ENCODE data around the gene CRMP1. TPM values are rescaled to one million over a fixed set of nuclear protein-coding genes. Genes with fewer than 3 reads are reported as not detected.

Gene CRMP1
- total RNA-seq, 2 experiments from 2014 or later: not detected

DNA sequence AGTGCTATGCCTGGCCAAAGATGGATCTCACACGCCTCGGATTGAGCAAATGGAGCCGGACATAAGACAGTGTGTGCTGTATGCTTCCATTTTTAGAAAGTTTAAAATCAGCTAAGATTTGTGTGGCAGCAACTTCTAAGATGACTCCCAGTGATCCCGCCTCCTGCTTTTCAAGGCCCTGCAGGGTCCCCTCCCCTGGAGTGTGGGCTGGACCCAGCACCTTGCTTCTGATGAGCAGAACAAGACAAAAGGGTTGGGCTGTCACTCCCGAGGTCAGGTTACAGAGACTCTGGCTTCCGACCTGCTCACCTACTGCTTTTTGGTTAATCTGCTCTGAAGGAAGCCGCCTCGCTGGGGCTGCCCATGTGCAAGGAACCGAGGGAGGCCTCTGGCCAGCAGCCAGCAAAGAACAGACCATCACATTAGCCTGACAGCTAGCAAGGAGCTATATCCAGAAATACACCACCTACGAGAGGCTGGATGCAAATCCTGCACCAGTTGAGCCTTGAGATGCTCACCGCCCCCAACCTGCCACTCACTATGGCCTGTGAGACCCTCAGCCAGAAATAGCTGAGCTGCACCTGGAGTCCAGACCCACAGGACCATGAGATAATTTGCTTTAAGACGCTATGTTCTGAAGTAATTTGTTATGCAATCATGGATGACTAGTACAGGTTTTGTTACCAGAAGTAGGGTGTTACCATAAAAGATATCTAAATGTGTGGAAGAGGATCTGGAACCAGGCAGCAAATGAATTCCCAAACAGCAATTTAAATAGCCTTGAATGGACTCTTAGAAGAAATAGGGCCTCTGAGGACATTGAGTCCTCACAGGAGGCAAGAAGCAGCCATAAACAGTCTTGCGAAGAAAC, 47.6 kb downstream of the CRMP1 start:
- Histone ChIP-seq H3K4me3 (ENCODE audit: low read length) (no peak overlapping the region), H3K36me3 (ENCODE audit: insufficient read depth, low read length) (no peaks in the 10 kb centered on the region), H3K4me1 (ENCODE audit: insufficient read depth, low read length) (no peaks in the 10 kb centered on the region), H3K9me3 (ENCODE audit: control insufficient read depth in 1 of 2, insufficient read depth in 1 of 2, low read length in 2 of 2) (peaks cover 0 to 18% of the 10 kb centered on the region in 2 experiments), H3K27ac (ENCODE audit: low read depth in 1 of 2, low read length in 2 of 2) (no peak overlapping the region), H3K27me3 (ENCODE audit: control insufficient read depth in 1 of 2, insufficient read depth in 2 of 2, low read length in 2 of 2) (no peaks in the 10 kb centered on the region)
- ChIA-PET POLR2A (no interaction called here), CTCF (no interaction called here)
- Mint-ChIP-seq H3K27me3 (peaks cover 15% of the 10 kb centered on the region), H3K36me3 (ENCODE audit: low read depth) (no peaks in the 10 kb centered on the region), H3K4me1 (ENCODE audit: low read depth) (no peaks in the 10 kb centered on the region), H3K9me3 (no peaks in the 10 kb centered on the region), H3K4me3 (no peak overlapping the region), H3K27ac (no peak overlapping the region)
- DNase-seq: no peak
- TF ChIP-seq, protein P1, sequence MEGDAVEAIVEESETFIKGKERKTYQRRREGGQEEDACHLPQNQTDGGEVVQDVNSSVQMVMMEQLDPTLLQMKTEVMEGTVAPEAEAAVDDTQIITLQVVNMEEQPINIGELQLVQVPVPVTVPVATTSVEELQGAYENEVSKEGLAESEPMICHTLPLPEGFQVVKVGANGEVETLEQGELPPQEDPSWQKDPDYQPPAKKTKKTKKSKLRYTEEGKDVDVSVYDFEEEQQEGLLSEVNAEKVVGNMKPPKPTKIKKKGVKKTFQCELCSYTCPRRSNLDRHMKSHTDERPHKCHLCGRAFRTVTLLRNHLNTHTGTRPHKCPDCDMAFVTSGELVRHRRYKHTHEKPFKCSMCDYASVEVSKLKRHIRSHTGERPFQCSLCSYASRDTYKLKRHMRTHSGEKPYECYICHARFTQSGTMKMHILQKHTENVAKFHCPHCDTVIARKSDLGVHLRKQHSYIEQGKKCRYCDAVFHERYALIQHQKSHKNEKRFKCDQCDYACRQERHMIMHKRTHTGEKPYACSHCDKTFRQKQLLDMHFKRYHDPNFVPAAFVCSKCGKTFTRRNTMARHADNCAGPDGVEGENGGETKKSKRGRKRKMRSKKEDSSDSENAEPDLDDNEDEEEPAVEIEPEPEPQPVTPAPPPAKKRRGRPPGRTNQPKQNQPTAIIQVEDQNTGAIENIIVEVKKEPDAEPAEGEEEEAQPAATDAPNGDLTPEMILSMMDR (IDR thresholded peaks at IDR 0.05): no peak
- no peak for ATAC-seq (ENCODE audit: poor library complexity)
- intact Hi-C loops (cut with DNase I, micrococcal nuclease): no loop called here

DNA sequence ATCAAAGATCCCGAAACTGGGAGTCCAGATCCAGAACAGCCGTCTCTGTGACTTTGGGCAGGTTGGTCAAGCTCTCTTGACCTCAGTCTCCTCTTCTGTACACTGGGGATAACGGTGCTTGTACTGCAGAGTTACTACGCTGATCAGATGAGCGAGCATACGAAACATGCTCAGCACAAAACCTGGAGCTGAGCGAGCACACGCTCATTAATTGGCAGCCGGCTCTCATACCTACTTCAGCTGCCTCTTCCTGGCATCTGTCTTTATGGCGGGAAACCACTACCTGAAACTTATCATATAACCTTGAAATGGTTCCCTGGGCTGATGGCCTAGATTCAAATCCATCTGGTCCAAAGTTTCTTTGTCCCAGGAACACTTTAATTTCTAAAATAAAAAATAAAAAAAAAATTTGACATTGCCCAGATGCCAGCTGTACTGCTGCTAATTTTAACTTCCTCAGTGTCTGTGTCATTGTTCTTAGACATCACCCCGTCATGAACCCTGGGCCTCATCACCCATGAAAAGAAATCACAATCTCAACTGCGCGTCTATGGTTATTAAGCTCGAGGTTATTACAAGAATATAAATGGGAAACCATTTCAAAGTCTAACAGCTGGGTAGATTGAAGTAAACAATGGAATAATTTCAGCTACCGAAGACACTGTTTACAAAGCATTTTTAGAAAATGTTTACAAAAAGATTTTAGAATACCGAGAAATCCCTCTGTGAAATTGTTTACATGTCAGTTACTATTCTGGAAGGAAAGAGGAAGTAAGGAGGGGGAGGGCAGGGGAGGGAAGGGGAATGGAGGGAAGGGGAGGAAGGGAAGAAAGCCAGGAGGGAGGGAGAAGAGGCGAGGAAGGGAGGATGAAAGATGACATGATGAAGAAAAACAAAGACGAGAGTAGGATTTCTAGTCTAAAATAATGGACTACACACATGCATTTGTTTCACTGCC, 49.0 kb downstream of the CRMP1 start:
- ATAC-seq (ENCODE audit: poor library complexity): no peak
- Mint-ChIP-seq H3K4me3 (no peak overlapping the region), H3K27me3 (peaks cover 9% of the 10 kb centered on the region), H3K27ac (no peak overlapping the region), H3K4me1 (ENCODE audit: low read depth) (no peaks in the 10 kb centered on the region), H3K9me3 (no peaks in the 10 kb centered on the region), H3K36me3 (ENCODE audit: low read depth) (no peaks in the 10 kb centered on the region)
- Histone ChIP-seq H3K4me3 (ENCODE audit: low read length) (no peak overlapping the region), H3K27me3 (ENCODE audit: control insufficient read depth in 1 of 2, insufficient read depth in 2 of 2, low read length in 2 of 2) (no peaks in the 10 kb centered on the region), H3K27ac (ENCODE audit: low read depth in 1 of 2, low read length in 2 of 2) (no peak overlapping the region), H3K9me3 (ENCODE audit: control insufficient read depth in 1 of 2, insufficient read depth in 1 of 2, low read length in 2 of 2) (peaks cover 0 to 18% of the 10 kb centered on the region in 2 experiments), H3K36me3 (ENCODE audit: insufficient read depth, low read length) (no peaks in the 10 kb centered on the region), H3K4me1 (ENCODE audit: insufficient read depth, low read length) (no peaks in the 10 kb centered on the region)
- intact Hi-C loops (cut with DNase I, micrococcal nuclease): no loop called here
- CTCF ChIA-PET: no interaction called here
- DNase-seq: no peak
- POLR2A ChIA-PET: no interaction called here
- TF ChIP-seq, protein P1 (IDR thresholded peaks at IDR 0.05): no peak

DNA sequence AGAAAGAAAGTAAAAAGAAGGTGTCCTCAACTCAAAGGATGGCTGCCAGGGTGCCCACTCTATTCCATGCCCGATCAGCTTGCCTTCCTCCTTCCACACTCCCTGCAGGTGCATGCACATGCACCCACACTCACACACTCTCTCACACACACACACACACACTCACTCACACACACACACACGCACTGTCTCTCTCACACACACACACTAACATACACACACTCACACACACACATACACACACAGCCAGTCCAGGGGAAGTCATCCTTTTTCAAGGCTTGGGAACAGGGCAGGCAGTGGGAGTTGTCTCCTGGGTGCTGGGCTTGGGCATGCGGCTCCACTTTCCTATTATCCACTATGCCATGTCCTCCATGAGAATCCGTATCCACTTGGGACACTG, 50.4 kb downstream of the CRMP1 start:
- TF ChIP-seq, protein P1 (IDR thresholded peaks at IDR 0.05): no peak
- H3K9me3 Mint-ChIP-seq: no peaks in the 10 kb centered on the region
- H3K27ac Mint-ChIP-seq: no peak overlapping the region
- ATAC-seq (ENCODE audit: poor library complexity): no peak
- no peaks in the 10 kb centered on the region for H3K36me3 ChIP-seq (ENCODE audit: insufficient read depth, low read length)
- CTCF ChIA-PET: no interaction called here
- H3K4me3 Mint-ChIP-seq: no peak overlapping the region
- POLR2A ChIA-PET: no interaction called here
- H3K4me1 Mint-ChIP-seq (ENCODE audit: low read depth): no peaks in the 10 kb centered on the region
- peaks cover 0 to 18% of the 10 kb centered on the region in 2 experiments for H3K9me3 ChIP-seq (ENCODE audit: control insufficient read depth in 1 of 2, insufficient read depth in 1 of 2, low read length in 2 of 2)
- intact Hi-C loops (cut with DNase I, micrococcal nuclease): no loop called here
- no peak for DNase-seq
- H3K27me3 Mint-ChIP-seq: peaks cover 12% of the 10 kb centered on the region
- no peak overlapping the region for H3K4me3 ChIP-seq (ENCODE audit: low read length)
- H3K4me1 ChIP-seq (ENCODE audit: insufficient read depth, low read length): no peaks in the 10 kb centered on the region
- H3K27me3 ChIP-seq (ENCODE audit: control insufficient read depth in 1 of 2, insufficient read depth in 2 of 2, low read length in 2 of 2): no peaks in the 10 kb centered on the region
- H3K36me3 Mint-ChIP-seq (ENCODE audit: low read depth): no peaks in the 10 kb centered on the region
- H3K27ac ChIP-seq (ENCODE audit: low read depth in 1 of 2, low read length in 2 of 2): no peak overlapping the region
